Mammary epithelial cell (primary cell): Measurements from ENCODE around the gene GSTP1.

ENCODE experiments used
- CTCF ChIP-seq, 2 donors: IDR thresholded peaks in 1 of 2; conservative IDR thresholded peaks in 1 of 2; 2 replicates each; pipeline ENCODE4 v1.5.1; 2011 to 2012; ENCODE audit warnings: inconsistent platforms in 2 of 2, low read length in 2 of 2, mild to moderate bottlenecking in 2 of 2, control low read depth in 1 of 2, low read depth in 1 of 2; ENCODE audit not compliant: insufficient read depth in 1 of 2; ENCODE audit errors: extremely low read depth in 1 of 2
- EZH2 ChIP-seq: IDR thresholded peaks from 2 replicates; pipeline ENCODE4 v1.6.1; 2012; ENCODE audit warnings: low read length, inconsistent platforms, borderline replicate concordance

GRCh38 chr11:67611704-67612587 lies 28.3 kb downstream of the GSTP1 start:
- TF ChIP-seq CTCF (conservative IDR thresholded peaks at IDR 0.05 in 1 of 2, IDR thresholded peaks at IDR 0.05 in 1 of 2; ENCODE audit: extremely low read depth in 1 of 2, insufficient read depth in 1 of 2, low read depth in 1 of 2, low read length in 2 of 2) (no peak), EZH2 (no peak)
